Measurements from ENCODE around the gene GAS7. TPM values are rescaled to one million over a fixed set of nuclear protein-coding genes. Genes with fewer than 3 reads are reported as not detected.

Gene GAS7
- total RNA-seq, 1 donor from 2014 or later = 19.5 TPM

GRCh38 chr17:10032118-10032852 lies 166.1 kb downstream of the GAS7 start:
- peaks cover 17% of the 10 kb centered on the region for H3K4me1 Mint-ChIP-seq (ENCODE audit: unreplicated experiment)
- H3K27ac Mint-ChIP-seq = no peak overlapping the region
- TF ChIP-seq CTCF (conservative IDR thresholded peaks at IDR 0.05) = no peak
- no peak overlapping the region for H3K4me3 Mint-ChIP-seq
- peaks cover 14% of the 10 kb centered on the region for H3K27me3 Mint-ChIP-seq
- no peak for DNase-seq (ENCODE audit: extremely low spot score, unreplicated experiment)
- no peaks in the 10 kb centered on the region for H3K36me3 Mint-ChIP-seq
- no peaks in the 10 kb centered on the region for H3K9me3 Mint-ChIP-seq

- Mint-ChIP-seq H3K4me1 (ENCODE audit: unreplicated experiment) (peaks cover 16% of the 10 kb centered on the region), H3K4me3 (no peak overlapping the region)
Observed at GRCh38 chr17:10031606-10032005, 166.8 kb downstream of the GAS7 start.

GRCh38 chr17:10031127-10031526 lies 167.3 kb downstream of the GAS7 start:
- no peak overlapping the region for H3K27ac Mint-ChIP-seq
- TF ChIP-seq CTCF (conservative IDR thresholded peaks at IDR 0.05) = no peak
- H3K36me3 Mint-ChIP-seq = no peaks in the 10 kb centered on the region
- H3K4me1 Mint-ChIP-seq (ENCODE audit: unreplicated experiment) = peaks cover 20% of the 10 kb centered on the region
- no peak overlapping the region for H3K4me3 Mint-ChIP-seq
- peaks cover 13% of the 10 kb centered on the region for H3K27me3 Mint-ChIP-seq
- no peak for DNase-seq (ENCODE audit: extremely low spot score, unreplicated experiment)
- no peaks in the 10 kb centered on the region for H3K9me3 Mint-ChIP-seq

More at GRCh38 chr17:10031606-10032005, 166.8 kb downstream of the GAS7 start:
- no peak for DNase-seq (ENCODE audit: extremely low spot score, unreplicated experiment)
- H3K27ac Mint-ChIP-seq = no peak overlapping the region
- no peak for TF ChIP-seq CTCF (conservative IDR thresholded peaks at IDR 0.05)
- H3K9me3 Mint-ChIP-seq = no peaks in the 10 kb centered on the region
- no peaks in the 10 kb centered on the region for H3K36me3 Mint-ChIP-seq
- H3K27me3 Mint-ChIP-seq = peaks cover 15% of the 10 kb centered on the region

- DNase-seq (ENCODE audit: extremely low spot score, unreplicated experiment) = no peak
- TF ChIP-seq CTCF (conservative IDR thresholded peaks at IDR 0.05) = no peak
- Mint-ChIP-seq H3K4me3 (no peak overlapping the region), H3K9me3 (no peaks in the 10 kb centered on the region), H3K27me3 (peaks cover 14% of the 10 kb centered on the region), H3K36me3 (no peaks in the 10 kb centered on the region), H3K27ac (no peak overlapping the region), H3K4me1 (ENCODE audit: unreplicated experiment) (peaks cover 18% of the 10 kb centered on the region)
Observed at GRCh38 chr17:10029129-10029528, 169.3 kb downstream of the GAS7 start.

- DNase-seq (ENCODE audit: extremely low spot score, unreplicated experiment) = no peak
- H3K4me1 Mint-ChIP-seq (ENCODE audit: unreplicated experiment) = peaks cover 18% of the 10 kb centered on the region
- H3K27ac Mint-ChIP-seq = peak overlapping the region; percentile 4
- H3K27me3 Mint-ChIP-seq = peaks cover 14% of the 10 kb centered on the region
- TF ChIP-seq CTCF (conservative IDR thresholded peaks at IDR 0.05) = no peak
- H3K9me3 Mint-ChIP-seq = no peaks in the 10 kb centered on the region
- peak overlapping the region; percentile 39 for H3K4me3 Mint-ChIP-seq
- H3K36me3 Mint-ChIP-seq = no peaks in the 10 kb centered on the region
Observed at GRCh38 chr17:10025976-10026901, 172.2 kb downstream of the GAS7 start.

Measured in type B pancreatic cell (in vitro differentiated cells).